HG03432 (cell line): ENCODE results near the gene PCDH8.
"Not testable (repeated sequence)": the region's sequence is repeated elsewhere in the genome, so short reads cannot be mapped to it uniquely, and the experiment has no call there.

Experiments used
- ATAC-seq: cut with Tn5 transposase; IDR thresholded peaks from one replicate; pipeline ENCODE4 v1.9.1; 2021; ENCODE audit warnings: mild to moderate bottlenecking, moderate library complexity; ENCODE audit not compliant: unreplicated experiment

Gene PCDH8

DNA sequence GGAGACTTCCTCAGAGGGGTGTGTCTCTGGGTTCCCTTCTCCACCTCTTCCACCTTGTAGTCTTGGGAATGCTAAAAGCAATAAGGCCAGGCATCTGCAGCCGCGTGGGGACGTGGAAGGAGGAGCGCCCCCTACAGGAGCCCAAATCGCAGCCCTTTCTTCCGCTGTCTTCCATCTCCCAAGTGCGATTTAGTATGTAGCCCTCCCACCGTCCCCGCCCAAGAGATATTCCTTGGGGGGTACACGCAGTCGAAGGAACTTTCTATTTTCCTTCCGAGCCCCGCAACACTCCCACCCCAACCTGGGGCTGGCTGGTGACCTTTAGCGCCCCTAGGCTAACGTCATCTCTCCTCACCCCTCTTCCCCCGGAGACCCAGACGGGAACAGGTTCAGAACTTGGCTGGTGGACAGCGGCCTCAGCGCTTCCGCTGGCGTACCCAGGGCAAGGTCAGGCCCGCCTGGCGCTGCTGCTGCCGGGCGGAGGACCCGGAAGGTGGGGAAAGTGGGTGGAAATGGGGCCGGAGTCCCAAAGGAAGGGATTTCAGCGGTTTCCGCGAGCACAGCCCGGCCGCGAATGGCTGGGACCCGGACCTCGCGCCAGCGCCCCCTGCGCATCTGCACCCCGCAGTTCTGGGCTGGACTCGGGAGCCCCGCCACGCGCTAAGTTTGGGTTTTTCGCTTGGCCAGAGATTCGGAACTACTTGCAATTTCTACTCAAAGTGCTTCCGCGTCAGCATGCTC lies 2.1 kb upstream of the PCDH8 start:
- ATAC-seq, result peak; percentile 60

GRCh38 chr13:52850072-52850395 lies 1.6 kb upstream of the PCDH8 start:
- ATAC-seq, result no peak

DNA sequence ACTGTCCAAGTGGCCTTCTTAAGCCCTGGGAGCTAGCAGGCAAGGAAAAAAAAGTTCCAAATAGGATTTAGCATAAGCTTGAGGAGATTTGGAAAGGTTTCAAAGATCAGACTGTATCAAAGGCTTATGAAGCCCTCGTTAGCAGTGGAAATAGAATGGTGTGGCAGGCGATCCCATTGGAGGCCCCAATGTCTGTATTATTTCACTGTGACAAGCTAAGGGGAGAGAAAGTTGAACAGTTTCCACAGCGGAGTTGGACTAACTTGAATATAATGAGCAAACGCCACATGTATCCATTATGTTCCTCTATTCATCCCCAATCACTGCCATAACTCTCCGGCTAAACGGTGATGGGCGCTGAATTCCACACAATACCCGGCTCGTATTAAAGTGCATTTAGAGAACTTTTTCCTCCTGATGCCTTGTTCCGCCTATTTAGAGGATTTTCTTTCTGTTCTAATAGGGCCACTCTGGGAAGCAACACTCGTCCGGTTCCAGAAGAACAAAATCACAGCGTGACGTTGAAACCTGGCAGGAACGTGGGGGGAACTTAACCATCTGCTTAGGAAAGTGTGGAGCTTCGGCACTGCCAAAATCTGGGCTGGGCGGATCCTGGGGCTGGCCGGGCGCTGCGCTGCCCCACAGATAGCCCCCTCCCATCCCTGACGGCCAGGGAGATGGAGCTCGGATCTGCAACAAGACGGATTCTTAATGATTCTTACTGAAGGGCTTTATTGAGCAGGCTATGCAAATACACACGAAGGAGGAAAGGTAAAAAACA lies 1.0 kb upstream of the PCDH8 start:
- ATAC-seq, result no peak

DNA sequence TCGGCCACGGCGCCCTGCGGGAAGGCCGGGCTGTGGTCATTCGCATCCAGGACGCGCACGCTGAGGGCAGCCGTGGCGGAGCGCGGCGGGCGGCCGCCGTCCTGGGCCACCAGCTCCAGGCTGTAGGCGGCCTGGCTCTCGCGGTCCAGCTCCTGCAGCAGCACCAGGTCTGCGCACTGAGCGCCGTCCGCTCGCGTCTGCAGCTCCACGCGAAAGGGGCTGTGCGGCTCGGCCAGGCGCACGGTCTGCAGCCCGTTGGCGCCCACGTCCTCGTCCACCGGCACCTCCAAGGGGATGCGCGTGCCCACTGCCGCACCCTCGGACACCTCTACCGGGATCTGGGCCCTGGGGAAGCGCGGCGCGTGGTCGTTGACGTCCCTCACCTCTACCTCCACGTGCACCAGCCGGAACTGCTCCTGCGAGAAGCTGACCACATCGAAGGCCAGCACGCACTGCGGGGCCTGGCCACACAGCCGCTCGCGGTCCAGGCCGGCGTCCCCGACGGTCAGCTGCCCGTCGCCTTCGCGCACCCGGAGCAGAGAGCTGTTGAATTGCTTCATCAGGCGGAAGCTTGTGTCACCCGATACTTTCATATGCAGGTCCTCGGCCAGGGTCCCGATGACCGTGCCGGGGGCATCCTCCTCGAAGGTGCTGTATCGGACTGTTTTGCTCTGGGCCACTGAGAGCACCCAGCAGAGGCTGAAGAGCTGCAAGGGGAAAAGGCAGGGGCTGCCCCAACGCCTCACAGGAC lies 583 bp downstream of the PCDH8 start:
- ATAC-seq, result no peak

DNA sequence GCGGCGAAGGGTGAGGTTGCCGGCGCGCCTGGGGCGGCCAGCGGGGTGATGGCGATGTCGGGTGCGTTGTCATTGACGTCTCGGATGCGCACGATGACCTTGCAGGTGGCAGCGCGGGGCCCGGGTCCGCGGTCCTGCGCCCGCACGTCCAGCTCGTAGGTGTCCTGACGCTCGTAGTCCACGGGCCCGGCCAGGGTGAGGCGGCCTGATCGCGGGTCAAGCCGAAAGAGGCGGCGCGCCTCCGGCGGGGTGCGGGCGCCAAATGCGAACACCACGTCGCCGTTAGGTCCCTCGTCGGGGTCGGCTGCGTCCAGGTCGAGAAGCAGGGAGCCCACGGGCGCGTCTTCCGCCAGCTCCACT lies 1.1 kb downstream of the PCDH8 start:
- ATAC-seq, result no peak

DNA sequence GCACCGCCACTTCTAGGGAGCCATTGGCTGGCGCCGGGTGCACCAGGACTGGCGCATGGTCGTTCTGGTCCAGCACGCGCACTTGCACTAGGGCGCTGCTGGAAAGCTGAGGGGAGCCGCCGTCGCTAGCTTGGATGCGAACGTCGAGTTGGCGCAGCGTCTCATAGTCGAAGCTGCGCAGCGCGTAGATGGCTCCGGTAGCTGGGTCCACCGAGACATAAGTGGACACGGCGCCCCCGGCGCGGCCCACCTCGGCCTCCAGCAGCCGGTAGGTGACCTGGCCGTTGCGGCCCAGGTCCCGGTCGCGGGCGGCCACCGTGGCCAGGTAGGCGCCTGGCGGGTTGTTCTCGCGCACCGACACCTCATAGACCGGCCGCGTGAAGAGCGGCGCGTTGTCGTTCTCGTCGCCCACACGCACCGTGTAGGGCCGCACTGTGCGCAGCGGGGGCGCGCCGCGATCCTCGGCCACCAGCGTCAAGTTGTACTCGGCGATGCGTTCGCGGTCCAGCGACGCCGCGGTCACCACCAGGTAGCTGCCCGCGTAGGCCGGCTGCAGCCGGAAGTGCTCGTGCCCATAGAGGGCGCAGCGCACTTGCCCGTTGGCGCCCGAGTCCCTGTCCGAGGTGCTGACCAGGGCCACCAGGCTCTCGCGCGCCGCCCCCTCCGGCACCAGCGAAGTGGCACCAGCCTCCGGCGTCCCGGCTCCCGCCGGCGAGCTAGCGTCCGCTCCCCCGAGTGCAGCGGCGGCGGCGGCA lies 1.7 kb downstream of the PCDH8 start:
- no peak for ATAC-seq

GRCh38 chr13:52845766-52846566 lies 2.5 kb downstream of the PCDH8 start:
- ATAC-seq, result no peak

DNA sequence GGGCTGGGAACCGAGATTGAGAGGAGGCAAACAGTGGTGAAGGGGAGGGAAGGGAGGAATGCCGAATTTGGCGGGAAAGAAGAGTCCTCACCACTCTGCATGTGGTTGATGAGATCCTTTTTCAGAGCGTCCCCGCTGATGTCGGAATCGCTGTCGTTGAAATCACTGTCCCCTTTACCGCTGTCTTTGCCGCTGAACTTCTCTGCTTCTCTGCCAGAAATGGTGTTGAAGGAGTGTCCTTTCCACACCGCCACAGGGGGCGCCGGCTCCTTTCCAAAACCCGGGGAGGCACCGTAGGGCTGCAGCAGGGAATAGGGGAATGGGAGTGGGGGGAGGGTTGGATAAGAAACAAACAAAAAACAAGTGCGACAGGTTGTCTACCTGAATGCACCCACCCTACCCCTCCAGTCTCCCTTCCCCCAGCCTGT lies 3.1 kb downstream of the PCDH8 start:
- no peak for ATAC-seq

DNA sequence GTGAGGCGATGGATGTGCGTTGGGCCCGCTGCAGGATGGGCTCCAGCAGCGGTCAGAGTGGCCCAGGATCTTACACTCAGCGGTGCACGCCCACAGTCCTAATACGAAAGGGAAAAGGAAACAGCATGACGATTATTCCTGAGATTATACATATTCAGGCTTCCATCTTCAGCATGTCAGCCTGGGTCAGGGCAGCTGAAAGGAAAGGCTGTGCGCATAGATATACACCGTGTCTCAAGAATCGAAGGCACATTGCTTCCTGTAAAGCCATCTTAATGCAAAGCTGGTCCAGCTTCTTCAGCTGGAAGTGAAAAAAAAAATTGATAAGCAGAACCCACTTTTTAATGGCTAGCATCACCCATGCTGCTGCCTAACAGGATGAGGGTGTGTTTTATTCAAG lies 3.6 kb downstream of the PCDH8 start:
- ATAC-seq, result no peak

- ATAC-seq, result no peak
These were observed 6.0 kb downstream of the PCDH8 start for GRCh38 chr13:52842441-52842840.

DNA sequence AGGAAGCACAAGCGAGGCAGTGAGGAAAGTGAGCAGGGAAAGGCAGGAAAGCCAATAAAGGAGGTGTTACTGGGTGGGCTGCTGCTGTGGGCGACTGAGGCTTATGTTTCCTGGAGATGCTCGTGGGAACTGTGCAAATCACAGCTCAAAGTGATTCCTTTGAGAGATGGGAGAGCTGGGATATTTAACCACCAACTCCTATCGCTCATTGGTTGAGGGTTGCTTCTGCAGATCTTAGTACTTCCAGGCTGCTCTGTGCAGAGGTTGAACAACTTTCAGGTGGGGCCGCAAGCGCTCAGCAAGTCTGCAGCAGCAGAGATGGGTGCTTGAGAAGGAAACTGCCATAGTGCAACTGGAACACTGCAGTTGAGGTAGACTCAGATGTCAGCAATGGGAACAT lies 8.4 kb downstream of the PCDH8 start:
- ATAC-seq, result no peak

DNA sequence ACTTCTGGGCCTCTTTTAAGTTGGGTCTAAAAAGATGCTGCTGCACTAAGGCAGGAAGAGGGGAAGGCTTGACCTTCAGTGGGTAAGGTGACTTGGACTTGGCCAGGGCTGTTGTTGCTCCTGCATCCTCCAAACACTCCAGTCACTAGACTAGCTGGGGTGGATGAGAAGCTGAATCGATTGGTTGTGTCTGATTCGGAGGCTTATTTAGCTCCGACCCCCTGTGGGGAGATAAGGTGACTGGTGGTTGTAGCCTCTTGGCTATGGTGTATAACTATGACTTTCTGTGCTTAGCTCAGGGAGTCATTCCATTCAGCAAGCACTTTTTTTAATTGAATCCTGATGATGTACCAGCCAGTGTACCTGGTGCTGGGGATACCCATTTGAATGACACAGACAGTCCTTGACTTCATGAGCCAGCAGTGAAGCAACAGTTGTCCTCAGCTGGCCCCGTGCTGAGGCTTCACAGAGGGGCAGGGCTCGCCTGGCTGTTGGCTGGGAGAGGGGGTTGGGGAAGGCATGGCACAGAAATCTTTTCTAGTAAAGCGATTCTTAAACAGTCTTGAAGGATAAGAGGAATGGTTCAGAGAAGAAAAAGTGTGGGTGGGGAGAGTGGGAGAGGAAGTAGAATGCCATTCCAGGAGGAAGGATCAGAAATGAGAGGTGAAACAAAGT lies 9.9 kb downstream of the PCDH8 start:
- no peak for ATAC-seq

GRCh38 chr13:52837850-52838249 lies 10.6 kb downstream of the PCDH8 start:
- no peak for ATAC-seq

DNA sequence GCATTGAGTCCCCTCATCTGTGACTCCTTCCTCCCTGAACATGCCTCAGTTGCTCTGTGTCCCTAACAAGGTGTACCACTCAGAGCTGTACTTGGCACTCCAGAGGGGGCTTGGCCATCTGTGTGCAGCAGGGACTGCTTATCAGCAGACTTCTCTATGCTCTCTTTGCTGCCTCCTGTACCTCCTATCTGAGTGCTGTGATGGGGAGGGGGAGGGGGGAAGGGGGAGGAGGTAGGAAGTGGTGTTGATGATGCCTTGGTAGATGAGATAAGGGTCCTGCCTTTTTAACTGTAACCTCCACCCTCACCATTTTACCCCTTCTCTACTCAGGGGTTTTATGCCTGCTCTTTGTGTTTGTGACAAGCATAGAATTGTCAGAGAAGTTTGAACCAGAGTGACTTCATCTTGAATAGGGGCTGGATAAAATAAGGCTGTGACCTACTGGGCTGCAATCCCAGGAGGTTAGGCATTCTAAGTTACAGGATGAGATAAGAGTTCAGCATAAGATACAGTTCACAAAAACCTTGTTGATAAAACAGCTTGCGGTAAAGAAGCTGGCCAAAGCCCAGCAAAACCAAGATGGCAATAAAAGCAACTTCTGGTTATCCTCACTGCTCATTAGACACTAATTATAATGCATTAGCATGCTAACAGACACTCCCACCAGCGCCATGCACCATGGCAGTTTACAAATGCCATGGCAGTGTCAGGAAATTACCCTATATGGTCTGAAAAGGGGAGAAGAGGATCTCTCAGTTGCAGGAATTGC lies 13.2 kb downstream of the PCDH8 start:
- no peak for ATAC-seq

- no peak for ATAC-seq
These were observed 15.1 kb downstream of the PCDH8 start for GRCh38 chr13:52833296-52833875.

DNA sequence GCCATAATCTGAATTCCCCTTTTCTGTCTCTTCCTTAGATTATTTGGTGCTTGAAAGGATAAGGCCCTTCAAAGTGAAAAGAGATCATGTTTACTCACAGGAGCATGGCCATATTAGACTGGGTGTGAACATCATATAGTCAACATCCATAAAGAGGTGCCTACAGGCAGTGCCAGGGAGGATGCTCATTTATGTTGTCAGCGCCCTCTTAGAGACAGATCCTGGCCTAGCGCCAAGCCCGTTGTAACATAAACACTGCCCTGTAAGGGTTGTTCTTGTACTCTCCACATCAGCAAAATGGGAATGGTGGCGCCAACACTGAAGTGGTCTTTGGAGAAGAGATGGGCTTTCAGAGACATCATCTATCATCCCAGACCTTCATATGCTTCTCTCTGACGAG lies 16.1 kb downstream of the PCDH8 start:
- no peak for ATAC-seq

GRCh38 chr13:52830946-52831345 lies 17.5 kb downstream of the PCDH8 start:
- no peak for ATAC-seq

DNA sequence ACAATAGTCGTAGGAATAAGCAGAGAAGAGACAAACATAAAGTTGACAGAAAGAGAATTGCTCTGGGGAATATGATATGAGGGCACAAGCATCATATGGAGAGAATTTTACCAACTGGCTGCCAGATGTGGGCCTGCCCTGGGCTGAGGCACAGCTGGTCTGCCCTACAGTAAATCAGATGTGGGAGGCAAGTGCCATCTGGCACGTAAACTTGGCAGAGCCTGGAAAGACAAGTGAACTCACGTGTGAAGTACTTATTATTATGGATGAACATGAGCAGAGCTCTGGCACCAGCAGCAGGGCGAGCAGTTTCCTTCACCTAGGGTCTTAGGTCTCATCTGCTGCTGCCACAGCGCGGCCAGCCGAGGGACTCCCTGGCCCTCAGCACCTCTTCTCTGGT lies 20.6 kb downstream of the PCDH8 start:
- ATAC-seq, result no peak

DNA sequence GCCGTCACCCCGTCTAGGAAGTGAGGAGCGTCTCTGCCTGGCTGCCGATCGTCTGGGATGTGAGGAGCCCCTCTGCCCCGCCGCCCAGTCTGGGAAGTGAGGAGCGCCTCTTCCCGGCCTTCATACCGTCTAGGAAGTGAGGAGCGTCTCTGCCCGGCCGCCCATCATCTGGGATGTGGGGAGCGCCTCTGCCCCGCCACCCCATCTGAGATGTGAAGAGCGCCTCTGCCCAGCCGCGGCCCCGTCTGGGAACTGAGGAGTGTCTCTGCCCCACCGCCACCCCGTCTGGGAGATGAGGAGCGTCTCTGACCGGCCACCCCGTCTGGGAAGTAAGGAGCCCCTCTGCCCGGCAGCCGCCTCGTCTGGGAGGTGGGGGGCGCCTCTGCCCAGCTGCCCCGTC lies 30.6 kb downstream of the PCDH8 start:
- ATAC-seq, result not testable (repeated sequence)
